Measurements from ENCODE around the gene PERM1.

PERM1 gene

GRCh38 chr1:936348-937264 lies 45.3 kb downstream of the PERM1 start:
- in situ Hi-C loops (cut with MboI; ENCODE audit: low sequenced_read_pairs), result no loop called here

DNA sequence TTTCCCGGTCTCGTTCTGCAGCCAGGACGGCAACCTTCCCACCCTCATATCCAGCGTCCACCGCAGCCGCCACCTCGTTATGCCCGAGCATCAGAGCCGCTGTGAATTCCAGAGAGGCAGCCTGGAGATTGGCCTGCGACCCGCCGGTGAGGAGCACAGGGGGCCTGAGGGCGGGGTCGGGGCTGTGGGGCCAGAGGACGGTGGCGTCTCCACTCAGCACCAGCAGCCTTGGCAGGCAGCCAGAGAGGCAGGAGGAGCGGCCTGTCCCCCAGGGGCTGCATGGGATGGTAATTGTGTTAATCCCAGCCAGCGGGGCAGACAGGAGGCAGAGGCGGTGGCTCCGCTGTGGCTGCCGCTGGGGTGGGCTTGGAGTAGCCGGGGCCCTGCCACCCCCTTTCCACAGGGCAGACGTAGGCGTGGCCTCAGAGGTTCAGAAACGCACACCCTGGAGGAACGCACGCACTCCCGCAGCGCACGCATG lies 46.1 kb downstream of the PERM1 start:
- in situ Hi-C loops (cut with MboI; ENCODE audit: low sequenced_read_pairs), result no loop called here

GRCh38 chr1:934991-935750 lies 46.7 kb downstream of the PERM1 start:
- in situ Hi-C loops (cut with MboI; ENCODE audit: low sequenced_read_pairs), result no loop called here

DNA sequence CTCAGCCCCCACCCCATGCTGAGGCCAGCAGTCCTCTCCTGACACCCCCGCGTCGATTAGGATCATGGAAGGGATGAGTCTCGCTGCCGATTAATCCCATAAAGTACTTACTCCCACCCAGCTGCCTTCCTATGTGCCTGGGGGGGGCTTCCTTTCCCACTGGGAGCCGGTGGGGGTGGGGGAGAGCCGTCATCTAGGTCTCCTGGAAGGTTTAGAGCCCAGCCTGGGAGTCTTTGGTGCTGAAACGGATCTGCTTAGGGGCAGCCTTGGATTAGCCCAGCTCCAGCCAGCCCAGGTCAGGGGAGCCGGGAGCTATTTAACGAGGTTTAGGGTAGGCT lies 48.3 kb downstream of the PERM1 start:
- in situ Hi-C loops (cut with MboI; ENCODE audit: low sequenced_read_pairs), result no loop called here

GRCh38 chr1:932776-933602 lies 48.9 kb downstream of the PERM1 start:
- in situ Hi-C loops (cut with MboI; ENCODE audit: low sequenced_read_pairs), result no loop called here

GRCh38 chr1:932173-932510 lies 49.8 kb downstream of the PERM1 start:
- in situ Hi-C loops (cut with MboI; ENCODE audit: low sequenced_read_pairs), result no loop called here

DNA sequence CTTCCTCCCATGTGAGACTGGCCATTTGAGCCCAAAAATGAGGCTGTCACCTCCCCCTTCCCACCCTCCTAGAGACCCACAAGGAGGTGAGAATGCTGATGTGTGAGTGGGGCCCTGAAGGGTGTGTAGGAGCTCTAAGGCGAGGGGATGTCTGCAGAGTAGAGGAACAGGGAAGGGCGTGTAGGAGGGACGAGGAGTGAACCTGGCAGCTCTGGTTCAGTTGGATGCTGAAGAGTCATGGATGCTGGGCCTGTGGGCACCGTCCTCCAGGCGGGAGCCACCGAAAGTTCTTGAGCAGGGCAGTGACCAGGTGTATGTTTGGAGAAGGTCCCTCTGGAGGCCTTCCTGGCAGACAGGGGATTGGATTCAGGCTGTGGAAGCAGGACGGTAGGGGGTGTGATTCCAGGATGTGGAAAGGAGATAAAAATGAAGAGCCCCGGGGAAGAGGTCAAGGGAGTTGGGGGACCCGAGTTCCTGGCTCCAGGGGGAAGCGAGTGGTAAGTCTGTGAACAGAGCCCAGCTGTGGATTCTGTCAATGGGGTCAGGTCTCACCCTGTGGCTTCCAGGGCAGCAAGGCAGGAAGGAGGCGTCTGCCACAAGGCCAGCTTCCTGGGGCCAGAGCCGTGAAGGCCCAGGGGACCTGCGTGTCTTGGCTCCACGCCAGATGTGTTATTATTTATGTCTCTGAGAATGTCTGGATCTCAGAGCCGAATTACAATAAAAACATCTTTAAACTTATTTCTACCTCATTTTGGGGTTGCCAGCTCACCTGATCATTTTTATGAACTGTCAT lies 50.3 kb downstream of the PERM1 start:
- in situ Hi-C loops (cut with MboI; ENCODE audit: low sequenced_read_pairs), result no loop called here

DNA sequence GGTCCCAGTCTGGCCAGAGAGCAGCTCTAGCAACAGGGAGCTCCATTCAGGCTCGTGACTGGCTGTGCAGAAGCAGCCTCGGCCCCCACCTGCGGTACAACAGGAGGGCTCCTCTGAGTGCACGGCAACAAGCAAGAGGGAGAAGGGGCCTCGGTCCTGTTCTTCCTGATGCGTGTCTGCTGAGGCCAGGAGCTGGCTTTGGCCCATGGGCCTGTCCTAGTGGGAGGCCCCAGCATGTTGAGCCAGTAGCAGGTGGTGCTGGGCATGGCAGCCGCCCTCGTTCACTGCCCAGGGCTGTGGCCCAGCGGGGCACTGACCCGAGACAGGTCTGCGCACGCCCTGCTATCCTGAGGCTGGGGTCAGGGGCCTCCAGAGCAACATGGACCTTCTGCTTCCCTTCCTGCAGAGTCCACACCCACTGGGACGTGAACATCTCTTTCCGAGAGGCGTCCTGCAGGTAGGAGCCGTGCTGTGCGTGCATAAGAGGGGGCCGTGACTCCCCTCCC lies 51.2 kb downstream of the PERM1 start:
- in situ Hi-C loops (cut with MboI; ENCODE audit: low sequenced_read_pairs), result no loop called here

DNA sequence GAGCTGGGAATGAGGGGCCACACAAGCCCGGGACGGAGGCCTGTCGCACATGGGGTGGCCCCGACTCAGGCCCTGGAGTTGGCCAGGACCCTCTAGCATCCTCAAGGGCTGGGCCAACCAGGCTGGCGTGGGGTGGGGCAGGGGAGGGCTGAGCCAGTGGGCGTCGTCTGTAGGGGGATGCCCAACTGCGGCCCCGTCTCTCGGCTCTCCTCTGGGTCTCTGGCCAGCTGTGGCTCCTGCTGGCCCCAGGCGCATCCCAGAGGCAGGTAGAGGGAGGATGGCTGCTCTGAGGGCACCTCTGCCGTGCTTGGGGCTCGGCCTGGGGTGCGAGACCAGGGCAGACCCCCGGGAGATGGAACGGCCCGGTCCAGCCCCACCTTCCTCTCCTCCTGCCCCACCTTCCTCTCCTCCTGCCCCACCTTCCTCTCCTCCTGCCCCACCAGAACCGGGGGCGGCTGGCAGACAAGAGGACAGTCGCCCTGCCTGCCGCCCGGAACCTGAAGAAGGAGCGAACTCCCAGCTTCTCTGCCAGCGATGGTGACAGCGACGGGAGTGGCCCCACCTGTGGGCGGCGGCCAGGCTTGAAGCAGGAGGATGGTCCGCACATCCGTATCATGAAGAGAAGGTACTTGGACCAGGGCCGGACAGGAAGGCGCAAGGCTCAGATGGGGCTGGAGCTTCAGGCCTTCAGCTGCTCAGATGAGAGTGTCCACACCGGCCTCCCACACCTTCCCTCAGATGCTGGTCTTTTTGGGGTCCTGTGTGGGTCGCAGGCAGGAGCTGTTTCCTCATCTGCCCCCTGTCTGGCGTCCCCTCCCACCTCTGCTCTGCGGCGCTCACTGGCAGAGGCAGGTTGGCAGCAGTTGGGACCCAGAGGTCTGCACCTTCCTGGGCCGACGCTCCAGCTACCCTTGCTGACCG lies 51.9 kb downstream of the PERM1 start:
- in situ Hi-C loops (cut with MboI; ENCODE audit: low sequenced_read_pairs), result no loop called here

DNA sequence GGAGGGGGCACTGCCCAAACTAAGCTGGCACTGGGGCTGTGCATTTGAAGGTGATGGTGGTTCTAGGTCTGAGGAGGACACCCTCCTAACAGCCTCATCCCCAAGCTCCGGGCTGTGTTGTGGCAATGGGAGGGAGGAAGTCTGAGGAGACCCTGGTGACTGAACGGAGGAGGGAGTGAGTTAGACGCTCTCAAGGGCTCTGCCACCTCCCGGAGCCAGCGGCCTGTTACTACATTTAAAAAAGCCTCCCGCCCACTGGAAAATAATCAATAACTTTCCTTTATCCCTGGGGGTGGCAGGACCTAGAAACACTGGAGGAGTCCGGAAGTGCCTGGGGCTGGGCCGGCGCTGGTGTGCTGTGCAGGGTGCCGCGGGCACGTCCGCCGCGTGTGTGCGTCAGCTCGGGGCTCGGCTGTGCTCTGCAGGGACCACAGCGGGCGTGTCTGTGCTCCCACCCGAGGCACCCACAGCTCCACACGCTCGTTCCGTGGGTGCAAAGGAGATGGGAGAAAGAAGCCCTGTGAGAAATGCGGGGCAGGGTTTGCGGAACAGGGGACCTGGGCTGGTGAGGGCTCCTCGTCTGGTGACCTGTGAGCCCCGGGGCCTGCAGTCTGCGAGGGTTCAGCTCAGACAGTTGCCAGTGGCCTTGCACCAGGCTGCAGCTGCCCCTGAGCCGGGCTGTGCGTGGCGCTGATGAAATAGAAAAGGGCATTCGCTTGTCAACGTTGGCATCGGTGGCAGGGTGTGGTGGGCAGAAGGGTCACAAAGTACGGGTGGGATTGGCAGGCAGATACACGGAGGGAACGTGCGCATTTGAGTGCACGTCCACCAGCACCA lies 52.9 kb downstream of the PERM1 start:
- in situ Hi-C loops (cut with MboI; ENCODE audit: low sequenced_read_pairs), result no loop called here

DNA sequence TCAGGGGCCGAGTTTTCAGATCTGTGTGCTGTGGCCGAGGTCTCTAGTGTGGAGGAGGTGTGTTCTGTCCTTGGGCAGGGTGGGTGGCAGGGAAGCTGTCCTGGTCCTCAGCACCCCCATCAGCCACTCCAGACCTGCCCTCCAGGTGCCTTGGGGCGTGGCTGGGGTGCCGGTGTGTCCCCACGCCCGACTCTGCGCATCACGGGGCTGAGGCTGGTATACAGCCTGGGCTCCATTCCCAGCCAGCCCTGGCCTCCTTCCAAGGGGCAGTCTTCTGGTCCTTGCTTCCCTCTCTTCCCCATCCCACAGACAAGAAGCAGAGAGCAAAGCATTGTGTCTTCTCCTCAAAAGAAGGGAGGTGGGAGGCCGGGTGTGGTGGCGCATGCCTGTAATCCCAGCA lies 54.1 kb downstream of the PERM1 start:
- in situ Hi-C loops (cut with MboI; ENCODE audit: low sequenced_read_pairs), result no loop called here

DNA sequence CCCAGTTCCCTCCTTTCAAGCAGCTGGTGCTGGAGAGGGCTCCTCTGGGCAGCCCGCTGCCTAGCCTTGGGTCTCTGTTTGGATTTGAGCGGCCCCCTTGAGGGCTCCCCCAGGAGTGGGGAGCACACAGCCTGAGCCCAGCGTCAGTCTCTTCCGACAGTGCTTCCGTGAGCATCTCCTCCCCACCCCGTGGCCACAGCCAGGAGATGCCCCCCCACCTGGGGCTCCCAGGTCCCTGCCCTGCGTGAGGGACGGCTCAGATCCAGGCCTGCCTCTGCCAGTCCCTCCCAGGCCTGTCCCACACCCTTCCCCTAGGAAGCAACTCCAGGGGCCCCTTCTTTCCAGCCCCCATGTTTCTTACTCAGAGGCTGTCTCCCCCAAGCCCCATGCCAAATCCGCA lies 54.7 kb downstream of the PERM1 start:
- in situ Hi-C loops (cut with MboI; ENCODE audit: low sequenced_read_pairs), result no loop called here

- in situ Hi-C loops (cut with MboI; ENCODE audit: low sequenced_read_pairs), result no loop called here
Observed at GRCh38 chr1:925561-926421, 56.1 kb downstream of the PERM1 start.
